ENCODE data around the gene SYMPK.

SYMPK gene

DNA sequence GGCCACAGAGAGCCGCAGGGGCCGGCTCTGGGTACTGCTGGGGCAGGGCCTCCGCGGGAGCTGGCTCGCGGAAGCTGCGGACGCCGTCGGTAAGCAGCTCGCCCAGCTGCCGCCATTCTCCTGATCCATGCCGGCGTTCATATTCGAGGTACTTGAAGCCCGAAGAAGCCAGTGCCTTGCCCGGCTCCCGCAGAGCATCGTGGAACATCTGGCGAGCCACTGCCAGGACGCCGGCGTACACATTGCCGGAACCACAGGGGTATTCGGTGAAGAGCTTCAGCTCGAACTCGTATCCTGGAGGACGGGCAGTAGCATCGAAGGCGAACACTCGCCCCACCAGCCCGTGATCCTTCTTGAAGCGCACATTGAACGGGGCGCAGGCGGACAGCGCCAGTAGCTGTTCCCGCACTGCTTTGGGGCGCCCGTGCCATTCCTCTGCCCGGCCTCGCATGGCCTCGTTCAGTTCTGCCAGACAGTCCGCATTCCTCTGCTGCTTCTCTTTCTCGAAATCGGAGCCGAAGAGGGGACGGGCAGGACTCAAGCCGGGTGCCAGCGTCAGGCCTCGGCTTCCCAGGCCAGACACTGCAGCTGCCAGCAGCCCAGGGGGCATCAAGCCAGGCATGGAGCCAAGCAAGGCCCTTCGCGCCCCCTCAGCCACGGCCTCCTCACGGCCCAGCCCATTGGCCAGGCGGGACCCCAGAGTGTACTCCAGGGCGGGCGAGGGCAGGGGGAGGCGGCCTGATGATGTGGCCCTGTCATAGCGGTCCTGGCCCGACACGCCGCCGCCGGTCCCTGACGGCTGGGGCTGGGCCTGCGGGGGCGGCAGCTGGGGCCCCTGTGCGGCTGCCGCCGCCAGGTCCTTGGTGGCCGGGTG lies 22.0 kb upstream of the SYMPK start:
- H3K4me3 ChIP-seq (ENCODE audit: control insufficient read depth, low read depth, low read length) = peak overlapping the region; percentile 62
- TF ChIP-seq, protein P1, sequence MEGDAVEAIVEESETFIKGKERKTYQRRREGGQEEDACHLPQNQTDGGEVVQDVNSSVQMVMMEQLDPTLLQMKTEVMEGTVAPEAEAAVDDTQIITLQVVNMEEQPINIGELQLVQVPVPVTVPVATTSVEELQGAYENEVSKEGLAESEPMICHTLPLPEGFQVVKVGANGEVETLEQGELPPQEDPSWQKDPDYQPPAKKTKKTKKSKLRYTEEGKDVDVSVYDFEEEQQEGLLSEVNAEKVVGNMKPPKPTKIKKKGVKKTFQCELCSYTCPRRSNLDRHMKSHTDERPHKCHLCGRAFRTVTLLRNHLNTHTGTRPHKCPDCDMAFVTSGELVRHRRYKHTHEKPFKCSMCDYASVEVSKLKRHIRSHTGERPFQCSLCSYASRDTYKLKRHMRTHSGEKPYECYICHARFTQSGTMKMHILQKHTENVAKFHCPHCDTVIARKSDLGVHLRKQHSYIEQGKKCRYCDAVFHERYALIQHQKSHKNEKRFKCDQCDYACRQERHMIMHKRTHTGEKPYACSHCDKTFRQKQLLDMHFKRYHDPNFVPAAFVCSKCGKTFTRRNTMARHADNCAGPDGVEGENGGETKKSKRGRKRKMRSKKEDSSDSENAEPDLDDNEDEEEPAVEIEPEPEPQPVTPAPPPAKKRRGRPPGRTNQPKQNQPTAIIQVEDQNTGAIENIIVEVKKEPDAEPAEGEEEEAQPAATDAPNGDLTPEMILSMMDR (IDR thresholded peaks at IDR 0.05; ENCODE audit: control insufficient read depth, insufficient read depth, low read depth, low read length, missing control alignments) = no peak
- DNase-seq (ENCODE audit: low read depth) = no peak

DNA sequence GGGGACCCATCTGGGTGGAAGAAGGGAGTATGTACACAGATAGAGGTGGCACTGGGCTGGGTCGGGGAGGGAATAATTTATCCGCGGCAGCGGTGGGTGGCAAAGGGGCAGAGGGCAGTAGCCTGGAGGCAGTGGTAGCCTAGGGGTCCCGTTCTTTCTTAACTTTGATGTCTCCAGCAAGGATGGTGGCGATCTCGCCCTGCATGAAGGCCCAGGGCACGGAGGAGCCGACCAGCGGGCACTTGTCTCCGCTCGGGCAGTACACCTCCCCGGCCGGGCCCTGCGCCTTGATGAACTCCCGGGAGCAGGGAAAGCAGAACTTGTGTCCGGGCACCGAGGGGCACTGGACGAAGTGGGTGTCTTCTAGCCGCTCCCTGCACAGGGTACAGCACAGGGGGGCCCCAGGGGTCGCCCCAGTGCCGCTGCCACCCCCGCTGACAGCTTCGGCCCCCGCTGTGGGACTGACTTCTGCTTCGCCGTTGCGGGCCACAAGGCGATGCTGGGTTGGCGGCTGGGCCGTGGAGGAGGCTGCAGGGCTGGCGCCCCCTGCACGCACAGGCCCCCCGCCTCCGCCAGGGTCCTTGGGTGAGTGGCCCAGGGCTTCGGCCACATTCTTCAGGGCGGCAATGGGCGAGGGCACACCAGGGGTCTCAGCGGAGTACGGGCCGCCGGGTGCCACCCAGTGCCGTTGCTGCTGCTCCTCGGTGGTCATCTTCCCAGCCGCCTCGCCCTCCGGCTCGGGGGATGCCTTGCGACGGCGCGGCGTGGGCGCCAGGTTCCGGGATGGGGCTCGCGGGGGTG lies 21.1 kb upstream of the SYMPK start:
- TF ChIP-seq, protein P1 (IDR thresholded peaks at IDR 0.05; ENCODE audit: control insufficient read depth, insufficient read depth, low read depth, low read length, missing control alignments) = no peak
- no peak for DNase-seq (ENCODE audit: low read depth)
- no peak overlapping the region; the same call in 1 of the 2 replicates for H3K4me3 ChIP-seq (ENCODE audit: control insufficient read depth, low read depth, low read length)

DNA sequence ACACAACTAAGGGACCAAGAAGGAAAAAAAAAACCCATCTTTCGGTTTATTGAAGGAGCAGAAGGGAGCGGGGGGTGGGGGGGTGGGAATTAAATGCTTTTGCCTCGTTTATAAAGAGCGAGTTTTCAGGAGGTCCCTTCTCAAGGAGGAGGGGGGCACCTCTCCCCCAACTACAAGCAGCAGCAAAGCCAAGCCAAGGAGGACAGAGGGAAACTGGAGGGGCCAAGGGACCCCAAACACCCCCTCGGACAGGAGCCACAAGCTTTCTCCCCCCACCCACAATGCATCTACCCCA lies 20.6 kb upstream of the SYMPK start:
- no peak overlapping the region; the same call in 1 of the 2 replicates for H3K4me3 ChIP-seq (ENCODE audit: control insufficient read depth, low read depth, low read length)
- TF ChIP-seq, protein P1 (IDR thresholded peaks at IDR 0.05; ENCODE audit: control insufficient read depth, insufficient read depth, low read depth, low read length, missing control alignments) = no peak
- no peak for DNase-seq (ENCODE audit: low read depth)

DNA sequence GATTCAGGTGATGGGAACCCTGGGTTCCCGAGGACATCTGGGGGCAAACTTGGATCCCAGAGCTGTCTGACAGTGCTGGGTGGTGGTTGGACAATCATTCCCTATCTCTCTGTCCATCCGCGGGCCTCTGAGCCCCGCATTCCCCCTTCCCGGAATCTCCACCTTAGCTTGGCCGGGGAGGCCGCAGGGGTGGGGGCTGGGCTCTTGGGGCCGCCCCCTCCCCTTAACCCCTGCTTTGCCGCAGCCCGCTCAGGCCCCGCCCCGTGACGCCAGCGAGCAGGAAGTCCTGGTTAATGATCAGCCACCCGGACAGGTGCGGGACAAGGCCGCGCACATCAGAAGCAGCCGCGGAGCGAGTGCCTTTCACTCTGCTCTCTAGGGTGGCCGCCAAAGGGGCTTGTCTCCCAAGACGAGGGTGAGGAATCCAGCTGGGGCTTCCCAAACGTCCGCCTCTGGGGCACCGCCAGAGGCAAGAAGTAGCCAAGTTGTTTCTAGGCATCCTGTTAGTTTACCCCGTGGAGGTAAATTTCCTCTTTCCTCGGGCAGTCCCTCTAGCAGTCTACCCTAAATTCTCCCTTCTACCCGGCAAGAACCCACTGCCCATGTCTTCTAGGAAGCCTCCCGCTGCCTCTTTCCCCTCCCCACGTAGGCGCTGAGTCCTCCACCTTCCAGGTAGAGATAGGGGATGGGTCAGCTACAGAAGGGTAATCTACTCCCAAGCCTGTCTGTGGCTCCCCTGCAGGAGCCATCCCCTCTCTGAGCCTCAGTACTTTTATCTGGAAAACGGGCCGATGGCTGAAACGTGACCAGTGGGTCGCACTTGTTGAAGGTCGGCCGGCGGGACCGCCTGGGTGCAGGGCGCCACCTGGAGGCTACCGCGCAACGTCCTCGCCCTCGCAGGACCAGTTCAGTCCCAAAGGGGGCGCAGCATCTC lies 20.0 kb upstream of the SYMPK start:
- peak overlapping the region; percentile 0; the same call in 1 of the 2 replicates for H3K4me3 ChIP-seq (ENCODE audit: control insufficient read depth, low read depth, low read length)
- peak; percentile 13 for DNase-seq (ENCODE audit: low read depth)
- TF ChIP-seq, protein P1 (IDR thresholded peaks at IDR 0.05; ENCODE audit: control insufficient read depth, insufficient read depth, low read depth, low read length, missing control alignments) = peak; percentile 97

DNA sequence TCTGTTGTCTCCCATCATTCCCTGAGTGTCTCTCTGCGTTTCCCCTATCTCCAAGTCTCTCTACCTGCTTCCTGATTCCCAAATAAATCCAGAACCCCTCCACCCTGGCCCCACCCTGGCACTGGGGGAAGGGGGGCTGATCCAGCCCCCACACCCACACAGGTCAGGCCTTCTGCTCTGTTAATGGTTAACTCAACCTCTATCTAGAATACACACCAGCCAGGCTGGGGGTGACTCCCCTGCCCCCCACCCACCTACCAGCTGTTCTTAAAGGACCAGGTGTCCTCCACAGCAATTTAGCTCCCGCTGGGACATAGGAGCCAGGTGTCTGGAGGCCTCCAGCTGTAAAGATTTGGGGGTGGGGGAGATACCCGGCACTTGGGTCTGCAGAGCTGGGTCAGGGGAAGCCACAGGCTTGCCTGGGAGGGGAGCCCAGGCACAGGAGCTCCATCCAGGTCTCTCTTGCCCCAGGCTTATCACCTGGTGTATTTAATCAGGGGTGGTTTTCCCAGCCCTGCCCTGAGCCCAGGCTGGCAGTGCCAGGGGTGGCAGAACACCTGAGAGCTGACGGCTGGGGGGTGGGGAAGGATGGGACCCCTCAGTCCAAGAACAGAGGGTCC lies 19.1 kb upstream of the SYMPK start:
- no peak for DNase-seq (ENCODE audit: low read depth)
- no peak overlapping the region for H3K4me3 ChIP-seq (ENCODE audit: control insufficient read depth, low read depth, low read length)
- TF ChIP-seq, protein P1 (IDR thresholded peaks at IDR 0.05; ENCODE audit: control insufficient read depth, insufficient read depth, low read depth, low read length, missing control alignments) = no peak
